Coronary artery (tissue), 2 donors: ENCODE results near the gene RENBP.

Experiments
- DNase-seq: peaks from one replicate; pipeline ENCODE4 v3.0.0-alpha.2; 2017; ENCODE audit warnings: low spot score
- H3K27ac ChIP-seq, 2 donors: fragments of 200-600 bp; sonication (generic); one replicate each; pipeline ENCODE4 v1.5.1; 2016 to 2019
- H3K4me3 ChIP-seq: fragments of 200-600 bp; sonication (generic); 2 replicates; pipeline ENCODE4 v1.5.1; 2016; ENCODE audit warnings: mild to moderate bottlenecking, moderate library complexity
- CTCF ChIP-seq: fragments of 200-600 bp; sonication (generic); IDR thresholded peaks from one replicate; pipeline ENCODE4 v1.5.1; 2019; ENCODE audit warnings: antibody characterized with exemption

The RENBP gene

GRCh38 chrX:153913701-153914100, 30.7 kb downstream of the RENBP start:
- TF ChIP-seq CTCF = no peak
- H3K27ac ChIP-seq = no peak overlapping the region
- DNase-seq = no peak
- H3K4me3 ChIP-seq = no peak overlapping the region

GRCh38 chrX:153913211-153913610, 31.2 kb downstream of the RENBP start:
- no peak overlapping the region for H3K27ac ChIP-seq
- no peak for DNase-seq
- no peak for TF ChIP-seq CTCF
- no peak overlapping the region for H3K4me3 ChIP-seq

GRCh38 chrX:153911798-153912197, 32.6 kb downstream of the RENBP start:
- no peak overlapping the region for H3K4me3 ChIP-seq
- no peak for TF ChIP-seq CTCF
- H3K27ac ChIP-seq = no peak overlapping the region
- DNase-seq = no peak

- Histone ChIP-seq H3K27ac (no peak overlapping the region), H3K4me3 (no peak overlapping the region)
- DNase-seq = no peak
- TF ChIP-seq CTCF = no peak
Observed at GRCh38 chrX:153910446-153910845, 34.0 kb downstream of the RENBP start.

GRCh38 chrX:153909980-153910360, 34.5 kb downstream of the RENBP start:
- TF ChIP-seq CTCF = no peak
- Histone ChIP-seq H3K27ac (no peak overlapping the region), H3K4me3 (no peak overlapping the region)
- DNase-seq = no peak

GRCh38 chrX:153909024-153909979, 35.1 kb downstream of the RENBP start:
- no peak overlapping the region for H3K27ac ChIP-seq
- TF ChIP-seq CTCF = no peak
- no peak overlapping the region for H3K4me3 ChIP-seq
- no peak for DNase-seq
